NCI-H524 (cell line): ENCODE measurements around the gene LRP8.

Experiments used
- DNase-seq, 2 experiments: peaks; one replicate each; lab custom pipeline; 2025; lab: John Stamatoyannopoulos, UW

Gene LRP8

GRCh38 chr1:53281133-53281532 is 46.7 kb downstream of the LRP8 start:
- peak in 1 of 2 experiments; percentile 16 for DNase-seq

- DNase-seq, result peak in 1 of 2 experiments; percentile 68
These were observed 47.4 kb downstream of the LRP8 start for GRCh38 chr1:53280496-53280895.

DNA sequence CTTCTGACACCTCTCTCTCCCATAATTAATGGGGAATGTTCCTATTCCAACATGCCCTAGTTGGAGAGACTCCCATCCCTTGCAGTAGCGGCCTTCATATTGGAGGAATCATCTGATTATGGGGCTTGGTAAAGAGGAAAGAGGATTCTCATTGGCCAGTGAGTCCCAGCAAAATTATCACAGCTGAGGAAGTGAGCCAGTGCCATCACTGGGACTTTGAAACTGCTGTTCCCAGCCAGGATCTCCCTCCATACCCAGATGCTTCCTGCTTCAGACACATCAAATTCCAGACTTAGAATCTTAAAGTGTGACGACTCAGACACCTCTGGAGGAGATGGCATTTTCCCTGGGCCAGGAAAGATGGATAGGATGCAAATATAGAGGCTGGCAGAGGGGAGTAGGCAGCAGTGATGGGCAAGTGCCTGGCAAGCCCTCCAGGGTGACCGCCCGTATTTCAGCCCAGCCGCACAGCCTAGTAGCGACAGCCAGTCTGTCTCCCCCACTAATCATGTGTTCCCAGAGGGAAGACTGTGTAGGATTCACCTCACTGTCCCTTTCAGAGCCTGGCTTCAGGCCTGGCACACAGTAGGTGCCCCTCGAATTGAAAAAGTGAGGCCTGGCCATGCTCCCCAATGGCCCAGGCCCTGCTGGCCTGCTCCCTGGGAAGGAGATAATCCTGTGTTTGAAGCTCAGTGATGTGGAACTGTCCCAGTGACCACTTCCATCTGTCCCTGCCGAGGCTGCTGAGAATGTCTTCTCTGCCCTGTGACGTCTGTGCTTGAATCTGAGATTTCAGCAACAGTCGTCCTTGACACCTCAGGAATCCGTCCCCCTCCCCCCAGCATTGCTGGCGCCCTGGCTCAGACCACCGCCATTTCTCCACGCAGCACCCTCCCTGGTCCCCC is 48.3 kb downstream of the LRP8 start:
- DNase-seq, result peak; percentile 58 to 82

DNA sequence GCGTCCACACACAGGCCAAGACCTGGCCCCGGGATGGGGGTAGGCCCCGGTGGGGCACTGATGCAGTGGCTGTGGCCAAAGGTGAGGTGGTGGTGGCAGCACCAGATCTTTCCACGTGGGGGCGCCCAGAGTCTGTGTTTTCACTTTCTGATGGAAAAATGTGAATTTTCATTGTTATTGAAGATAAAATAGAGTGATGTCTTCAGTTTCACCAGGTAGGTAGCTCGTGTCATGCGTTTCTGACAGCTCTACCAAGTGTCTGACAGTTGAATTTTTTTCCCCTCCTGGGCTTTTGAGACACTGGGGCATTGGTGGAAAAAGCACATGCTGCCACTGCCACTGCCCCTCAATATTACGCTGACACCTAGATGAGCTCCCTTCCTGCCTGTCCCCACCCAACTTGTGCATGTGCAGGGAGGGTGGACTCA is 49.6 kb downstream of the LRP8 start:
- peak in 1 of 2 experiments; percentile 43 for DNase-seq

DNA sequence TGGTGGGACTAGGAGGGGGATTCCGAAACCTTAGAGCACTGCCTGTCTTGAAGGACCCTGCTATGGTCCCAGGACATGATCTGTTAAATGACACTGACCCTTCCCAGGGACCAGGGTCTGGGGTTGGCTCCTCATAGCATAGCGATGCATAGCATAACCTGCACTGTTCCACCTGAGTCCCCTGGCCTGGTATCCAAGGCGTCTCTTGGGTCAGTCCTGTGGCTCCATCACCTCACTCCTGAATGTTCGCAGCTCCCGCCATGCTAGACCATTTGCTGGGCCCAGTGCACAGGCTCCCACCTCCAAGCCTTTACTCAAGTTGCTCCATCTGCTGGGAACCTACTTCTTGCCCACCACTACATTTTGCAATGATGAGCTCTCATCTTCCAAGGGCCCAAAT is 50.5 kb downstream of the LRP8 start:
- no peak for DNase-seq

DNA sequence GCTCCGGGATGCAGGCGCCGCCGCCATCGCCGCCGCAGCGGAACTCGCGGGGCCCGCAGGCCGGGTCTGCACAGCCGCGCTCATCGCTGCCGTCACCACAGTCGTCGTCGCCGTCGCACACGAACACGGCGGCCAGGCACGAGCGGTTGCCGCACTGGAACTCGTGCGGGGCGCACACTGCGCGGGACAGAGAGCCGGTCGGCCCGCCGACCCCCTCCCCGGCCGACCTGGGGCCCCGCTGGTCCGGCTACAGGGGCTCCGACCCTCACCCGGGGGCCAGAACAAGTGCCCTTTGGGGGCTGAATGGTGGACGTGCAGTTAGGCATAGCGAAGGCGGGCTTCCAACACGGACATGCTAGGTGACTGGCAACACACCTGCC is 51.0 kb downstream of the LRP8 start:
- DNase-seq, result no peak

DNA sequence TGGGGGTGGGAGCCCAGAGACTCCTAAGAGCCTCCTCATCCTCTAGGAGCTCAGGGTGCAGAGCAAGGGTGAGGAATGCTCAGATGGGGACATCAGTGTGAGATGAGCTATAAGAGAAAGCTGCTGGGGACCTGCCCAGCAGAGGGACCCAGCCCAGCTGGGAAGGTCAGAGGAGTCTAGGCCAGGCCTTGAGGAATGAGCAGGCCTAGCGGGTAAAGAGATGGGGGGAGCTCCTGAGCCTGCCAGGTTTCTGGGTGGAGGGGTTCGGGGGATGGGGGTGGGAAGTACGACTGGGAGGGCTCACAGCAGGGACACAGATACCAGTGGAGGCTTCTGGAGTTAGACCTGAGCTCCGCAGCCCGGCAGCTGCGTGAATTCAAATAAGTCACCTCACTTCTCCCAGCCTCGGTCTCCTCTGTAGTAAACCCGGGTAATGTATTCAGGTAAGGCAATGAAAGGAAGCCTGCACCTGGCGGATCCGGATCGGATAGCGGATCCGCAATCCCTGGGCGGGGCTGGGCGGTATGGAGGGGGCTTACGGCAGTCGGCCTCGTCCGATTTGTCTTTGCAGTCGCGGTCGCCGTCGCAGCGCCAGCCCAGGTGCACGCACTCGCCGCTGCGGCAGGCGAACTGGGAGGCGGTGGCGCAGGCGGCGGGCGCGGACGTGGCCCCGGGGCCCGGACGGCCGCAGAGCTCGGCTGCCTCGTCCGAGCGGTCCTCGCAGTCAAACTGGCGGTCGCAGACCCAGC is 51.5 kb downstream of the LRP8 start:
- DNase-seq, result no peak

GRCh38 chr1:53275566-53275965 is 52.3 kb downstream of the LRP8 start:
- DNase-seq, result no peak

GRCh38 chr1:53274541-53275185 is 53.2 kb downstream of the LRP8 start:
- no peak for DNase-seq

DNA sequence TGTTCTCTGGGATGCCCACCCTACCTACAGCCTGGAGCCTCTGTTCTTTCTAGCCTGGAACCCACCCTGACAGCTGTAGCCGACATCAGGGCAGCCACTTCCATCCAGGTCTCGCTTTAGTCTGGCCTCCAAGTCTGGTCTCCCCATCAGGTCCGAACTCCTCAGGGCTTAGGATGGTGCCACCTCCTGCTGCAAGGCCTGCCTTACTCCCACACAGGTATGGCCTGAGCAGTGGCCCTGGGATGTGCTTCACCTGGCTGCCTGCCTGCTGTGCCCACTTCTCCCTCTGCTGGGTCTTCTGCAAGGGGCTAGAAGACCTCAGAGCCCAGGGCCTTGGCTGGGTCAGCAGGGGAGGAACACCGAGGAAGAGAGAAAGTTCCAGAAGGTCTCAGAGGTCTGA is 53.8 kb downstream of the LRP8 start:
- DNase-seq, result no peak

GRCh38 chr1:53273526-53273925 is 54.3 kb downstream of the LRP8 start:
- DNase-seq, result no peak

GRCh38 chr1:53272349-53272748 is 55.5 kb downstream of the LRP8 start:
- DNase-seq, result no peak

DNA sequence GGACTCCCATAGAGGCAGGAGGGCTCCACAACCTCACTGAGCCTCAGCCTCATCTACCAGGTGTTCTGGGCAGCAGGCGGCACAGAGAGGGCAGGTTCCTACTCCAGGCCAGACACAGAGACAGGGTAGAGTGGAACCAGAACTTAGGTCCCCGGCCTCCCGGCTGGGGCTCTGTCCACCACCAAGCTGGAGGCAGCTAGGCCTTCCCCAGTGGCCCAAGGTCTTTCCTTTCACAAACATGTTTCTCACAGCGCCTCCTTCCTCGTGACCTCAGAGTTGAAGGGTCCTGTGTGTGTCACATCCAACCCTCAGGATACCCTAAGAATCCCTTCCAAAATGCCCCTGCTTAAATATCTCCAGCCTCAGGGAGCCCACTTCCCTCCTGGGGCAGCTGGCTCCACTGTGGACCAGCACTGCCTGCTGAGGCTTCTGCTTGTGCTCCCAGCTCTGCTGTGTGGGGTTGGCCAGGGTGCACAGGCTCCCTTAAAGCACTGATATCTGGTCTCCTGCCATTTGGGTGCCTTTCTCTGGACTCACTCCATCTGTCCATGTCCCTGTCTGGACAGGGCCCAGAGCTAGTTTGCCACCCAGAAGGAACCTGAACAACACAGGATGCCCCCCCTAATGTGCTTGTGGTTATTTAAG is 56.3 kb downstream of the LRP8 start:
- DNase-seq, result no peak

GRCh38 chr1:53270873-53271272 is 57.0 kb downstream of the LRP8 start:
- no peak for DNase-seq

DNA sequence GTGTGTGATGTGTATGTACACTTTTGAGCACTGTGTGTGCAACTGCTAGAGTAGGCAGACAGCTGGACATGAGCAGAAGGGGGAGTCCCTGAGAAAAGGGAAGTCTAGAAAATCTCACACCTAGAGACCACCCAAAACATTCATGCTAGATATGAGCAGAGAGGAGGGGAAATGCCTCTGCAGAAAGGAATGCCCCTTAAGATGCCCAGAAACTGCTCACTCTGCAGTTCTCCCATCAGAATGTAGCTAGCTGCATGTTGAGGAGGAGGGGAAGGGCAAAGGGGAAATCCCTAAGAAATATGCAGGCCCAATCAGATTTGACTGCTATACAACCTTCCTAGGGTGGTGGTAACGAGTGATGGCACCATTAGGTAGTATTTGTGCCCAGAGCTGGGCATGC is 57.8 kb downstream of the LRP8 start:
- DNase-seq, result no peak

- no peak for DNase-seq
These were observed 60.1 kb downstream of the LRP8 start for GRCh38 chr1:53267761-53268160.

- DNase-seq, result peak in 1 of 2 experiments; percentile 47
These were observed 61.8 kb downstream of the LRP8 start for GRCh38 chr1:53266038-53266437.

DNA sequence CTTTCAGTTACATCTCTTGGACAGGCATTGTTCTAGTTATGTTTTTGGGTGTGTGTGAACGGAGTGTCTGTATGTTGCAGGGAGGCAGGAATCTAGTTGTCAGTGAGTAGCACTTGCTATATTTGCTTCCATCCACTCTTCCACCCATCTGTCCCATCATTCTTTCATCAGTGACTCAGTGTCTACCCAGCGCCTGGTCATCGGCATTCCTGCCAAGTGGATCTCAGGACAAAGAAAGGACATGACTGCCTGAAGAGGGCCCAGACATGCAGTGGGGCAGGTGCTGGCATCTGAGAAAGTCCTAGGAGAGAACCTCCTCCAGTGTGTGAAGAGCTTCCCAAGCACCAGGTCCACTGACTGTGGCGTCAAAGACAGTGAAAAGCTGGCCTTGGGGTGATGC is 62.3 kb downstream of the LRP8 start:
- no peak for DNase-seq

- no peak for DNase-seq
These were observed 63.8 kb downstream of the LRP8 start for GRCh38 chr1:53264048-53264447.

DNA sequence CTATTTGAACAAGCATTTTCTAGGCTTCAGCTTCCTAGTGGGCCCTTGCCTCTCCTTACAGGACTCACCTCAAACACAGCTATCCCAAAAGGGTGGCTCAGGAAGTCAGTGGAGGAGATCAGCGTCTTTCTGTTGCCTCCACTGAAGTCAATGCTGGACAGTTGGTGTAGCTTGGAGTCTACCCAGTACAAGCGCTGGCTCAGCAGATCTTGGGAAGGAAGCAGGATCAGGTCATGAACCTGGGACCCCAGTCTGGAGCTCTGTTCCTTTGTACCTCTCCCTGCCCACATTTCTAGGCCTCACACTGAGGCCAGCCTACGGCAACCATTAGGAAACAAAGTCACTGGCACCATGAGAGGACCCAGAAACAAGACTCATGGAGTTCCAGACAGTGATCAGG is 65.9 kb downstream of the LRP8 start:
- no peak for DNase-seq

DNA sequence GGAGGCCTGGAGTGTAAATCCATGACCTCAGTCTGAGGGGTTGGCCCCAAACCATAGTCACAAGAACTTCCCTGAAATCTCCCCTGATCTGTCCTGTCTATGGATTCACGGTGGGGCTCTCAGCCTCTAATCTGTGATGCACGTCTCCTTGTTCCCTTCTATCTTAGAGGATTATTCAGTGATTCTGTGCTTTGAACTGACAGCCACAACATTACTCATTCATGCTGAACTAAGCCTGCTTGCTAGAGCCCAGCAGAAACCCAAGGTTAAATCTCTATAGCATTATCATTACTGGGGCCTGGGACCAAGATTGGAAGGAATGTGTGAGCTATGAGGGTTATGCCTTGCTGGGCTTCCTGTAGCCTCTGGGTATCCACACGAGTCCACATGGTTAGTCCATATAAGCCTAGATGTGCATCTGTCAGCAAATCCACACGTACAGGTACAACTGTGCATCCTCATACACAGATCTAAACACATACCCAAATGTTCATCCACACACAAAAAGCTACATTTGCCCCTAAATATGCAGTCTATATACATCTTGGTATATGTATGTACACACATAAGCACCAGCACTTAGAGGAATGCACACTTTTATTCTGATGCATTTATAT is 67.1 kb downstream of the LRP8 start:
- DNase-seq, result no peak

DNA sequence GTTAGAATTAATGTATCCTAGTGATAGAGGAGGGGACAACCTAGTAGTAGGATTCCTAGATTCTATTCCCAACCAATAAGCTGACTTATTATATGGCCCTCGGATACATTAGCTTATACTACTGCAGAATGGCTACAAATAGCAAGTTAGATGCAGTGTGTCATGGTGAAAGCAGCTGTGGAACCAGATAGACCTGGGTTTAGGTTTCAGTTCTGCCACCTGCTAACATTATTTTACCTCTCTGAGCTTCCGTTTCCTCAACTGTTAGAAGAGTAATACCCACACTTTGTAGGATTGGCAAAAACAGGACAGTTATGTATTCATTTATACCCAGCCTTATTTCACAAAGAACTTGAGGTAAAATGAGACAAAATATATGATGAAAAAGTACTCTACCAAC is 67.9 kb downstream of the LRP8 start:
- no peak for DNase-seq
